AG08396 (cell line): ENCODE measurements around the gene MUC12.
"Not testable (repeated sequence)": the region's sequence is repeated elsewhere in the genome, so short reads cannot be mapped to it uniquely, and the experiment has no call there.

Source experiments
- DNase-seq: peaks from one replicate; pipeline ENCODE4 v3.0.0; 2012; ENCODE audit warnings: low spot score, mixed read lengths

The MUC12 gene

GRCh38 chr7:100969066-100969615 is at the start of gene MUC12:
MUC12 (plus strand) TSS chr7:100969565; CDS start chr7:100969623, 58 bp downstream.
- no peak for DNase-seq

- not testable (repeated sequence) for DNase-seq
Observed at GRCh38 chr7:100919779-100920437, 49.5 kb upstream of the MUC12 start.

GRCh38 chr7:100921039-100921438 is 48.3 kb upstream of the MUC12 start:
- DNase-seq, result no peak

DNA sequence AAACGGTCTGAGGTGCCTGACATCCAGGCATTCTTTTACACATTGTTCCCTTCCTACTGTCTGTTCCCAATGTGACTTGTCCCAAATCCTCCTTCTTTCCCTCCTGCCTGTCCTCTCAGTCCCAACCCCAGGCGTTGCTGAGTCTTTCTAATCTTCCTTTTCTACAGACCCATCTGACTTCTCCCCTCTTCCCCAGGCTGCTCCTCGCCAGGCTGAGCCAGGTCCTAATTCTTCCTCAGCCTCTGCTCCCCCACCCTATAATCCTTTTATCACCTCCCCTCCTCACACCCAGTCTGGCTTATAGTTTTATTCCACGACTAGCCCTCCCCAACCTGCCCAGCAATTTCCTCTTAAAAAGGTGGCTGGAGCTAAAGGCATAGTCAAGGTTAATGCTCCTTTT is 45.7 kb upstream of the MUC12 start:
- DNase-seq, result not testable (repeated sequence)

GRCh38 chr7:100929808-100930174 is 39.6 kb upstream of the MUC12 start:
- no peak for DNase-seq

DNA sequence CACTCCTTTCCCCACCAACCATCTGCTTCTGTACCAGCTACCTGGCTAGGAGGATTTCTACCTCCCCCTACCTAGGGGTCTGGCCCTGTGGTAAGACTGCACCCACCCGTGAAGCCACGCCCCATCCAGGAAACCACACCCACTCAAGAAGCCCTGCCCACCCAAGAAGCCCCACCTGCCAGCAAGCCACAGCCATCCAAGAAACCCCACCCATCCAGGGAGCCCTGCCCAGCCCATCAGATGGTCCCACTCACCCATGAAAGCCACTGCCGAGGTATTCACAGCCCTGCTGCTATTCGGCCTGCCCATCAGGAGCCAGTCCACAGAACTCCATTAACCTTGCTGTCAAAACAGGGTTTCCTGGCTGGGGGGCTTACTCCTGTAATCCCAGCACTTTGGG is 35.6 kb upstream of the MUC12 start:
- DNase-seq, result no peak

DNA sequence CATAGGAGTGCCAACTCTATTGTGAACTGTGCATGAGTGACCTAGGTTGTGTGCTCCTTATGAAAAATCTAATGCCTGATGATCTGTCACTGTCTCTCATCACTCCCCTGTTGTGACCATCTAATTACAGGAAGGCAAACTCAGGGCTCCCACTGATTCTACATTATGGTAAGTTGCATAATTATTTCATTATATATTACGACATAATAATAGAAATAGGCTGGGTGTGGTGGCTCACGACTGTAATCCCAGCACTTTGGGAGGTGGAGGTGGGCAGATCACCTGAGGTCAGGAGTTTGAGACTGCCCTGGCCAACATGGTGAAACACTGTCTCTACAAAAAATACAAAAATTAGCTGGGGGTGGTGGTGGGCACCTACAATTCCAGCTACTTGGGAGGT is 34.0 kb upstream of the MUC12 start:
- DNase-seq, result not testable (repeated sequence)

DNA sequence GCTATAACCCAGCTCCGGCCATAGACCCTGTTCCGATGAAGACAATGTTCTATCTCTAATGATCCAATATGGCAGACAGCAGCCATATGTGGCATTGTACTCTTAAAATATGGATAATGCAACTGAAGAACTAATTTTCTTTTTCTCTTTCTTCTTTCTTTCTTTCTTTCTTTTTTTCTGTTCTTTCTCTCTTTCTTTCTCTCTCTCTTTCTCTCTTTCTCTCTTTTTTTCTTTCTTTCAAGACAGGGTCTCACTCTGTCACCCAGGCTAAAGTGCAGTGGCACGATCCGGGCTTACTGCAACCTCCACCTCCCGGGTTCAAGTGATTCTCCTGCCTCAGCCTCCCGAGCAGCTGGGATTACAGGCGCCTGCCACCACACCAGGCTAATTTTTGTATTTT is 33.2 kb upstream of the MUC12 start:
- DNase-seq, result not testable (repeated sequence)

DNA sequence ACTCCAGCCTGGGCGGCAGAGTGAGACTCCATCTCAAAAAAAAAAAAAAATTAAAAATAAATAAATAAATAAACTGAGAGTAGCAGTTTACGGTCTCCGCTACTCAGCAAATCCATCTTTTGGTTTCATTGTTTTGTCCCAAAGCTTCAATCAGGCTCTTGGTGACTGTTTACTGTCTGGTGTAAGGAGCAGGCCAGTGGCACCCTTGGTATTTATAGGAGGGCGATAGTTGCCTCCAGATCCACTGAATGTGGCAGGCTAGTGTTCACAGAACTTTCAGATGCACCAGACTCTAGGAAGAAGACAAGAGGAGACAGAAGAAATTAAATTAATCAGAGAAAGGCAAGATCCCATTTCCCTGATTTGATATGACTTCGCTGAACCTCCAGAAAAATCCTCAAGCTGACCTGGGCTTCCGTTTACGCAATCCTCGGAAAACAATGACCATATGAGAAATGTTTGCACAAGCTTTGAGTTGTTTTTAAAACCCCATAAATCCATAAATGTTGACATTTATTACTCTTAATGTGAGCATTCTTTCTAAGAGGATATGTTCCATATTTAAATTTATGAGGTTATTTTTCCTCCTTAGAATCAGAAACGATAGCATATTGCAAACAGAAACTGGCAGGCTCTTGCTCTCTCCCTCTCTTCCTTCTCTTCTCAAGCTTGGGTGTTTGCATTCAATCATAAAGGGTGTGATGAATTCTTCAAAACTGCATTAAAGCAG is 27.2 kb upstream of the MUC12 start:
- no peak for DNase-seq

GRCh38 chr7:100943693-100944092 is 25.7 kb upstream of the MUC12 start:
- DNase-seq, result no peak

DNA sequence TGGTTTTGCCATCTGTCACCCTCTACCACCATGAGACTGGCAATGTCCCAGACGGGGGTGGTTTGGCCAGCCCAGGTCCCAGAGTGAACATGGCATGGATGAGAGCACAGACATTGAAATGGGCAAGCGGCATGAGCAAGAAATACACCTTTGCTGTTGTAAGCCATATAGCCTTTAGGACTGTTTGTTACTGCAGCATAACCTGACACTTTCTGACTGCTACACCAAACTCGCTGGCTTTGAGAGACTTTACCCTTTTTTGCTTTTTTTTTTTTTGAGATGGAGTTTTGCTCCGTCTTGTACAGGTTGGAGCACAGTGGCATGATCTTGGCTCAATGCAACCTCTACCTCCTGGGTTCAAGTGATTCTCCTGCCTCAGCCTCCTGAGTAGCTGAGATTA is 25.2 kb upstream of the MUC12 start:
- DNase-seq, result no peak

GRCh38 chr7:100946111-100946510 is 23.3 kb upstream of the MUC12 start:
- no peak for DNase-seq

DNA sequence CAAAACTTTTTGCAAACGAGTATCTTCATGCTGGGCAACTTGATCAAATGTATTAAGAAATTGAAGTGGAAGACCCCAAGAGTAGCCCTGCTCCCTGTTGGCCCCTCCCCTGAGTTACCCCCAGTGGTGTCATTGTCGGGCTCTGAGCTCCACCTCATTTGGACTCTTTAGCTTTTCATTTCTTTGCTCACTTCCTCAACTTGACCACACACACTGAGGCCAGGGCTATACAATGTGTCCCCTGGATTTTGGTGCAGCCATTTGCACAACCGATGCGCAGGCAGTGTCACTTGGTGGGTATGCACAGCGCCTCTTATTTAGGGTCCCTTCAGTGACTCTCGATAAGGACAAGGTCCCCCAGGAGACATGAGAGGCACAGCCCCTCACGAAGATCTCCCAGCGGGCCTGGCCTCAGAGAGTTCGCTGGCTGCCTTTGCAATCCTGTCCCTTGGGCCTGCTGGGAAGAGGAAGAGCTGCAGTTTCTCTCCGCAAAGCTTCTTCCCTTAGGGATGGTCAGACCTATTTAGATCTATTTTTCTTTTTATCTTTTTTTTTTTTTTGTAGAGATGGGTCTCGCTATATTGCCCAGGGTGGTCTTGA is 22.5 kb upstream of the MUC12 start:
- DNase-seq, result no peak

- DNase-seq, result no peak
Observed at GRCh38 chr7:100947792-100948191, 21.6 kb upstream of the MUC12 start.

GRCh38 chr7:100949227-100949932 is 20.0 kb upstream of the MUC12 start, which contains the start of gene MUC3A:
MUC3A (plus strand) TSS chr7:100949534; CDS start chr7:100949625, 91 bp downstream.
- DNase-seq, result no peak

DNA sequence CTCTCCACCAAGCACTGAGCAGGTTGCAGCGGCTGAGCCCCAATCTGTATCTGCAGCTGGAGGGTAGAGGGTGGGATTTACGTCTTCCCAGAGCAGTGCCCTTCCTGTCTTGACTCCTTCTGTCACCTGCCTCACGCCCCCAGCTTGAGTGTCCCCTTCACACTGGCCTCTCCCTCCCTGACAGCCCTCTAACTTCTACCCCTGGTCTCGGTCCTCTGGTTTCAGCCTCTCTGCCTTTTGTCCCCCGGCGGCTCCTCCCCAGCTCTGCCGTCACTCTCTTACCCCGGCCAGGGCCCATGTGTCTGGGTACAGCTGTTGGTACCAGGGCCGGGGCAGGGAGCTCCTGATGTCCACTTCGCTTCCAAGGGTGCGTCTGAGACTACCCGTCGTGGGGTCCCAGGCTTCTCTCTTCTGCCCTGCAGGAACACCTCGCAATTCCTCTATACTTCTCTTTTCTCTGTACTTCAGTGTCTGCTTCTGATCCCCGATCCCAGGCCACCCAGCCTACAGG is 19.4 kb upstream of the MUC12 start:
- DNase-seq, result no peak

GRCh38 chr7:100951172-100951571 is 18.2 kb upstream of the MUC12 start:
- DNase-seq, result no peak

DNA sequence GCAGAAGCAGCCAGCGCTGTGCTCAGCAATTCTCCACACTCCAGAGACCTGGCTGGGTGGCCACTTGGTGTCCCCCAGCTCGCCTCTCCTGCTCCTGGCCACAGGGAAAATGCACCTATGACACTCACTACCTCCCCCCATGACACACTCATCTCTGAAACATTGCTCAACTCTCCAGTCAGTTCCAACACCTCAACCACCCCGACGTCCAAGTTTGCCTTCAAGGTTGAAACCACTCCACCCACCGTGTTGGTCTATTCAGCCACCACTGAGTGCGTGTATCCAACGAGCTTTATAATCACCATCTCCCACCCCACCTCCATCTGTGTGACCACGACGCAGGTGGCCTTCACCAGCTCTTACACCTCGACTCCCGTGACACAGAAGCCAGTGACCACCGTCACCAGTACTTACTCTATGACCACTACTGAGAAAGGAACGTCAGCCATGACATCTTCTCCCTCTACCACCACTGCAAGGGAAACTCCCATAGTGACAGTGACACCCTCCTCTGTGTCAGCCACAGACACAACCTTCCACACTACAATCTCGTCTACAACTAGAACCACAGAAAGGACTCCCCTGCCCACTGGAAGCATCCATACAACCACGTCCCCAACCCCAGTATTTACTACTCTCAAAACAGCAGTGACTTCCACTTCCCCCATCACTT is 17.3 kb upstream of the MUC12 start:
- DNase-seq, result no peak

DNA sequence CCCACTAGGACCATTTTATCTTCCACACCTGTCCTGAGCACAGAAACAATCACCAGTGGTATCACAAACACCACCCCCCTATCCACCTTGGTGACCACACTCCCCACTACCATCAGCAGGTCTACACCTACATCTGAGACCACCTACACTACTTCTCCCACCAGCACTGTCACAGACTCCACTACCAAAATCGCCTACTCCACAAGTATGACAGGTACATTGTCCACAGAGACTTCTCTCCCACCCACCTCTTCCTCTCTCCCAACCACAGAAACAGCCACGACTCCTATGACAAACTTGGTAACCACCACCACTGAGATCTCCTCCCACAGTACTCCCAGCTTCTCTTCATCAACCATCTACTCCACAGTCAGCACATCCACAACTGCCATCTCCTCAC is 16.7 kb upstream of the MUC12 start:
- DNase-seq, result no peak

GRCh38 chr7:100957832-100958421 is 11.4 kb upstream of the MUC12 start:
- no peak for DNase-seq

- no peak for DNase-seq
Observed at GRCh38 chr7:100959894-100960293, 9.5 kb upstream of the MUC12 start.
